Panc1 (cell line): ENCODE data around the gene AQP12B. TPM values are rescaled to one million over a fixed set of nuclear protein-coding genes. Genes with fewer than 3 reads are reported as not detected.

ENCODE experiments used
- ATAC-seq: fragments of 200-7000 bp; cut with Tn5 transposase; 2 replicates; pipeline ENCODE4 v1.9.1; 2020; ENCODE audit warnings: mild to moderate bottlenecking, moderate library complexity
- BruUV-seq: library from RNA; stranded (reverse); fragments of 400-500 nt; replicated peaks from 2 replicates; lab custom pipeline; 2021; lab: Mats Ljungman, UMichigan
- CTCF ChIA-PET: fragments of 300-600 bp; sonication (Branson Sonifier 250); formaldehyde crosslinking; loops from one replicate; lab custom pipeline; 2022; ENCODE audit warnings: antibody characterized with exemption; lab: Charles Lee
- POLR2A ChIA-PET: fragments of 300-600 bp; sonication (Branson Sonifier 250); formaldehyde crosslinking; loops from one replicate; lab custom pipeline; 2022; ENCODE audit warnings: antibody characterized with exemption; lab: Charles Lee
- DNase-seq: peaks from one replicate; pipeline ENCODE4 v3.0.0-alpha.2; 2010; ENCODE audit warnings: low read depth, low spot score
- H3K27ac ChIP-seq: 2 replicates; pipeline ENCODE4 v1.5.1; 2011; ENCODE audit warnings: mild to moderate bottlenecking, low read length, inconsistent platforms
- H3K27me3 ChIP-seq: fragments of 200-500 bp; sonication (Bioruptor generic); 2 replicates; pipeline ENCODE4 v1.6.0; 2014; ENCODE audit warnings: low read length, inconsistent platforms; ENCODE audit not compliant: control insufficient read depth, insufficient read depth
- H3K36me3 ChIP-seq: fragments of 200-500 bp; sonication (Bioruptor generic); 2 replicates; pipeline ENCODE4 v1.5.1; 2014; ENCODE audit warnings: inconsistent platforms, mild to moderate bottlenecking, low read length, moderate library complexity; ENCODE audit not compliant: control insufficient read depth, insufficient read depth
- H3K4me1 ChIP-seq: 2 replicates; pipeline ENCODE4 v1.5.1; 2011; ENCODE audit warnings: inconsistent platforms, mild to moderate bottlenecking, low read length, moderate library complexity; ENCODE audit not compliant: control insufficient read depth, insufficient read depth
- H3K4me3 ChIP-seq, 2 experiments: 2 replicates each; pipeline ENCODE4 v1.5.1; 2011 to 2012; ENCODE audit warnings: low read depth in 2 of 2, low read length in 2 of 2, mild to moderate bottlenecking in 2 of 2, inconsistent platforms in 1 of 2, moderate library complexity in 1 of 2
- H3K9me3 ChIP-seq: fragments of 200-500 bp; sonication (Bioruptor generic); 2 replicates; pipeline ENCODE4 v1.5.1; 2014; ENCODE audit warnings: low read depth, mild to moderate bottlenecking, inconsistent platforms, low read length, moderate library complexity; ENCODE audit not compliant: control insufficient read depth, insufficient read depth
- CTCF ChIP-seq: fragments of 450-650 bp; IDR thresholded peaks from 2 replicates; pipeline ENCODE4 v1.5.1; 2017; ENCODE audit warnings: mild to moderate bottlenecking
- POLR2AphosphoS5 ChIP-seq: IDR thresholded peaks from 2 replicates; pipeline ENCODE4 v1.6.1; 2012; ENCODE audit warnings: mild to moderate bottlenecking, low read depth, low read length, moderate library complexity
- SIN3A ChIP-seq: IDR thresholded peaks from 2 replicates; pipeline ENCODE4 v1.6.1; 2012; ENCODE audit warnings: low read depth, mild to moderate bottlenecking, low read length, moderate library complexity, borderline replicate concordance; ENCODE audit not compliant: insufficient read depth
- TCF7L2 ChIP-seq: IDR thresholded peaks from 2 replicates; pipeline ENCODE4 v1.6.1; 2011; ENCODE audit warnings: mild to moderate bottlenecking, low read depth, low read length, inconsistent platforms
- in situ Hi-C: cut with HindIII; loops from 2 replicates; pipeline ENCODE4 v1.10.0; 2016; ENCODE audit warnings: low sequenced_read_pairs, low pct_unique_long_range_greater_than_20kb
- intact Hi-C: fragments of 100-400 bp; cut with micrococcal nuclease; formaldehyde crosslinking; loops from one replicate; pipeline ENCODE4 v1.10.0; 2022; ENCODE audit not compliant: unreplicated experiment
- total RNA-seq: library from RNA; stranded (reverse); gene quantifications from one replicate; pipeline ENCODE4 v1.2.1, GENCODE V29; 2021; ENCODE audit not compliant: unreplicated experiment
- TF ChIP-seq, protein P1 (sequence below), 2 experiments: IDR thresholded peaks; 2 replicates each; pipeline ENCODE4 v1.6.1; 2011 to 2012; ENCODE audit warnings: low read depth in 2 of 2, control low read depth in 1 of 2, low read length in 1 of 2, mild to moderate bottlenecking in 1 of 2, moderate library complexity in 1 of 2; ENCODE audit not compliant: insufficient read depth in 1 of 2

The AQP12B gene
- total RNA-seq, 1 experiment from 2014 or later, result not detected

- H3K36me3 ChIP-seq, result no peaks in the 10 kb centered on the region
- TF ChIP-seq SIN3A, result no peak
- TF ChIP-seq POLR2AphosphoS5, result no peak
- TF ChIP-seq, protein P1, sequence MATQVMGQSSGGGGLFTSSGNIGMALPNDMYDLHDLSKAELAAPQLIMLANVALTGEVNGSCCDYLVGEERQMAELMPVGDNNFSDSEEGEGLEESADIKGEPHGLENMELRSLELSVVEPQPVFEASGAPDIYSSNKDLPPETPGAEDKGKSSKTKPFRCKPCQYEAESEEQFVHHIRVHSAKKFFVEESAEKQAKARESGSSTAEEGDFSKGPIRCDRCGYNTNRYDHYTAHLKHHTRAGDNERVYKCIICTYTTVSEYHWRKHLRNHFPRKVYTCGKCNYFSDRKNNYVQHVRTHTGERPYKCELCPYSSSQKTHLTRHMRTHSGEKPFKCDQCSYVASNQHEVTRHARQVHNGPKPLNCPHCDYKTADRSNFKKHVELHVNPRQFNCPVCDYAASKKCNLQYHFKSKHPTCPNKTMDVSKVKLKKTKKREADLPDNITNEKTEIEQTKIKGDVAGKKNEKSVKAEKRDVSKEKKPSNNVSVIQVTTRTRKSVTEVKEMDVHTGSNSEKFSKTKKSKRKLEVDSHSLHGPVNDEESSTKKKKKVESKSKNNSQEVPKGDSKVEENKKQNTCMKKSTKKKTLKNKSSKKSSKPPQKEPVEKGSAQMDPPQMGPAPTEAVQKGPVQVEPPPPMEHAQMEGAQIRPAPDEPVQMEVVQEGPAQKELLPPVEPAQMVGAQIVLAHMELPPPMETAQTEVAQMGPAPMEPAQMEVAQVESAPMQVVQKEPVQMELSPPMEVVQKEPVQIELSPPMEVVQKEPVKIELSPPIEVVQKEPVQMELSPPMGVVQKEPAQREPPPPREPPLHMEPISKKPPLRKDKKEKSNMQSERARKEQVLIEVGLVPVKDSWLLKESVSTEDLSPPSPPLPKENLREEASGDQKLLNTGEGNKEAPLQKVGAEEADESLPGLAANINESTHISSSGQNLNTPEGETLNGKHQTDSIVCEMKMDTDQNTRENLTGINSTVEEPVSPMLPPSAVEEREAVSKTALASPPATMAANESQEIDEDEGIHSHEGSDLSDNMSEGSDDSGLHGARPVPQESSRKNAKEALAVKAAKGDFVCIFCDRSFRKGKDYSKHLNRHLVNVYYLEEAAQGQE (IDR thresholded peaks at IDR 0.05; ENCODE audit: insufficient read depth in 1 of 2, low read depth in 2 of 2, low read length in 1 of 2), result no peak
- no peak for TF ChIP-seq CTCF
- no peak for TF ChIP-seq TCF7L2
- in situ Hi-C loops, result no loop called here
- intact Hi-C loops, result no loop called here
- H3K27ac ChIP-seq, result no peak overlapping the region
- H3K4me1 ChIP-seq, result no peaks in the 10 kb centered on the region
- no peaks in the 10 kb centered on the region for H3K27me3 ChIP-seq
- ChIA-PET POLR2A (no interaction called here), CTCF (no interaction called here)
- ATAC-seq (no peak), DNase-seq (no peak)
- no peak overlapping the region for H3K4me3 ChIP-seq
- BruUV-seq, result no TSS peak
- H3K9me3 ChIP-seq, result no peaks in the 10 kb centered on the region
Measured at GRCh38 chr2:240728361-240728760, 45.7 kb upstream of the AQP12B start.

GRCh38 chr2:240727913-240728312, 45.2 kb upstream of the AQP12B start:
- DNase-seq (no peak), ATAC-seq (no peak)
- no TSS peak for BruUV-seq
- no peak overlapping the region for H3K4me3 ChIP-seq
- intact Hi-C loops (no loop called here), in situ Hi-C loops (no loop called here)
- no peaks in the 10 kb centered on the region for H3K4me1 ChIP-seq
- POLR2A ChIA-PET, result no interaction called here
- CTCF ChIA-PET, result no interaction called here
- TF ChIP-seq CTCF (no peak), TCF7L2 (no peak), SIN3A (no peak), POLR2AphosphoS5 (no peak)
- TF ChIP-seq, protein P1 (IDR thresholded peaks at IDR 0.05; ENCODE audit: insufficient read depth in 1 of 2, low read depth in 2 of 2, low read length in 1 of 2), result no peak
- no peaks in the 10 kb centered on the region for H3K9me3 ChIP-seq
- no peak overlapping the region for H3K27ac ChIP-seq
- H3K36me3 ChIP-seq, result no peaks in the 10 kb centered on the region
- no peaks in the 10 kb centered on the region for H3K27me3 ChIP-seq
